Lower leg skin (tissue), 3 donors: ENCODE results near the gene LIG3.

Source experiments
- POLR2A ChIP-seq, 2 donors: fragments of 450-650 bp; IDR thresholded peaks; one replicate each; pipeline ENCODE4 v1.6.1; 2016 to 2017; ENCODE audit warnings: antibody characterized with exemption in 2 of 2, mild to moderate bottlenecking in 1 of 2, moderate library complexity in 1 of 2
- TF ChIP-seq, protein P1 (sequence below), 3 donors: fragments of 450-650 bp; IDR thresholded peaks; one replicate each; pipeline ENCODE4 v1.5.1; 2016; ENCODE audit warnings: antibody characterized with exemption in 3 of 3, mild to moderate bottlenecking in 3 of 3, moderate library complexity in 2 of 3

DNA sequence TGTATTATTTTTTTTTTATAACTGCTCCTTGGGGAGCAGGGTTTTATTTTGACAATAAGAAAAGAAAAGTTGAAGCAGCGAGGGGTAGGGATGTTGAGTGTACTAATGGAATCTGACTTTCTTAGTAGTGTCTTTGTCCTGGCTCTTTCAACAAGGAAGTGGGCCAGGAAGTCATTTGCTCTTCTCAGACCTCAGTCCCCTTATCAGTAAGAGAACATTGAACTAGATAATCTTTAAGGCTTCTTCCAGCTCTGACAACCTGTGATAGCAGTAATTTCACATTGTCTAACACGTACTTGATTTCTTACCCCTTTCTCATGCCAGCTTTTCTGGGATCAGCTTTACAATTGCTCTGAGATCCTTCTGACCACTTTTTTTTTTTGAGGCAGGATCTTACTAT is 8.3 kb downstream of the LIG3 start:
- TF ChIP-seq, protein P1, sequence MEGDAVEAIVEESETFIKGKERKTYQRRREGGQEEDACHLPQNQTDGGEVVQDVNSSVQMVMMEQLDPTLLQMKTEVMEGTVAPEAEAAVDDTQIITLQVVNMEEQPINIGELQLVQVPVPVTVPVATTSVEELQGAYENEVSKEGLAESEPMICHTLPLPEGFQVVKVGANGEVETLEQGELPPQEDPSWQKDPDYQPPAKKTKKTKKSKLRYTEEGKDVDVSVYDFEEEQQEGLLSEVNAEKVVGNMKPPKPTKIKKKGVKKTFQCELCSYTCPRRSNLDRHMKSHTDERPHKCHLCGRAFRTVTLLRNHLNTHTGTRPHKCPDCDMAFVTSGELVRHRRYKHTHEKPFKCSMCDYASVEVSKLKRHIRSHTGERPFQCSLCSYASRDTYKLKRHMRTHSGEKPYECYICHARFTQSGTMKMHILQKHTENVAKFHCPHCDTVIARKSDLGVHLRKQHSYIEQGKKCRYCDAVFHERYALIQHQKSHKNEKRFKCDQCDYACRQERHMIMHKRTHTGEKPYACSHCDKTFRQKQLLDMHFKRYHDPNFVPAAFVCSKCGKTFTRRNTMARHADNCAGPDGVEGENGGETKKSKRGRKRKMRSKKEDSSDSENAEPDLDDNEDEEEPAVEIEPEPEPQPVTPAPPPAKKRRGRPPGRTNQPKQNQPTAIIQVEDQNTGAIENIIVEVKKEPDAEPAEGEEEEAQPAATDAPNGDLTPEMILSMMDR (IDR thresholded peaks at IDR 0.05), result no peak
- TF ChIP-seq POLR2A (IDR thresholded peaks at IDR 0.05), result no peak
